Astrocyte of the cerebellum (primary cell): ENCODE results near the gene MYLK3.

Experiments used
- DNase-seq: peaks from one replicate; pipeline ENCODE4 v3.0.0-alpha.2; 2011; ENCODE audit warnings: low read depth
- H3K4me3 ChIP-seq: 2 replicates; pipeline ENCODE4 v1.5.1; 2011; ENCODE audit warnings: mild to moderate bottlenecking, low read depth, low read length, moderate library complexity
- CTCF ChIP-seq: IDR thresholded peaks from 2 replicates; pipeline ENCODE4 v1.5.1; 2012; ENCODE audit warnings: low read length, low read depth, moderate library complexity, mild to moderate bottlenecking; ENCODE audit errors: missing control alignments
- in situ Hi-C: cut with HindIII; loops from 2 replicates; pipeline ENCODE4 v1.10.0; 2017; ENCODE audit warnings: low sequenced_read_pairs

MYLK3 gene

GRCh38 chr16:46717692-46718091 is 30.5 kb downstream of the MYLK3 start:
- in situ Hi-C loops, result no loop called here
- no peak overlapping the region for H3K4me3 ChIP-seq
- no peak for TF ChIP-seq CTCF
- no peak for DNase-seq

- in situ Hi-C loops, result no loop called here
- DNase-seq, result peak; percentile 58
- no peak overlapping the region for H3K4me3 ChIP-seq
- no peak for TF ChIP-seq CTCF
Measured at GRCh38 chr16:46715769-46716305, 32.3 kb downstream of the MYLK3 start.

GRCh38 chr16:46714797-46715591 is 33.1 kb downstream of the MYLK3 start:
- TF ChIP-seq CTCF, result no peak
- in situ Hi-C loops, result no loop called here
- no peak for DNase-seq
- H3K4me3 ChIP-seq, result no peak overlapping the region

GRCh38 chr16:46713634-46714033 is 34.5 kb downstream of the MYLK3 start:
- no peak overlapping the region for H3K4me3 ChIP-seq
- no peak for TF ChIP-seq CTCF
- in situ Hi-C loops, result no loop called here
- no peak for DNase-seq

- no peak for DNase-seq
- no peak overlapping the region for H3K4me3 ChIP-seq
- no peak for TF ChIP-seq CTCF
- in situ Hi-C loops, result no loop called here
Measured at GRCh38 chr16:46712911-46713310, 35.2 kb downstream of the MYLK3 start.

- DNase-seq, result no peak
- no peak for TF ChIP-seq CTCF
- in situ Hi-C loops, result no loop called here
- H3K4me3 ChIP-seq, result no peak overlapping the region
Measured at GRCh38 chr16:46711106-46712058, 36.8 kb downstream of the MYLK3 start.
